ENCODE results near the gene SNX9. TPM values are rescaled to one million over a fixed set of nuclear protein-coding genes. Genes with fewer than 3 reads are reported as not detected.
"Not testable (repeated sequence)": the region's sequence is repeated elsewhere in the genome, so short reads cannot be mapped to it uniquely, and the experiment has no call there.

SNX9 gene
- total RNA-seq, 8 experiments from 2014 or later, result 8.5 to 32.0 (median 13.7) TPM

- in situ Hi-C loops (cut with MboI; ENCODE audit: low pct_unique_long_range_greater_than_20kb in 2 of 9, low sequenced_read_pairs in 9 of 9, unreplicated experiment in 9 of 9), result no loop called here
- no peaks in the 10 kb centered on the region for H3K4me1 ChIP-seq (replicated peaks in 1 of 2)
- WGBS, 10 experiments, result 50 to 100% (median 86%) methylated on average over 1 to 4 of the region's 6 CpGs; no CpG with 5 or more reads in 5 of the 10 experiments
- no peak overlapping the region for H3K27ac ChIP-seq
- H3K4me3 ChIP-seq, result no peak overlapping the region
- ATAC-seq (replicated peaks in 6 of 8), result peak in 1 of 8 experiments; percentile 22
Observed at GRCh38 chr6:157967020-157967419, 144.0 kb downstream of the SNX9 start.

GRCh38 chr6:157967486-157967885 lies 144.4 kb downstream of the SNX9 start:
- WGBS, 10 experiments, result 10 to 100% (median 58%) methylated on average over 1 to 5 of the region's 8 CpGs; no CpG with 5 or more reads in 3 of the 10 experiments
- Histone ChIP-seq H3K4me3 (no peak overlapping the region), H3K4me1 (replicated peaks in 1 of 2) (no peaks in the 10 kb centered on the region), H3K27ac (no peak overlapping the region)
- no peak for ATAC-seq (replicated peaks in 6 of 8)
- in situ Hi-C loops (cut with MboI; ENCODE audit: low pct_unique_long_range_greater_than_20kb in 2 of 9, low sequenced_read_pairs in 9 of 9, unreplicated experiment in 9 of 9), result no loop called here

GRCh38 chr6:157972177-157972576 lies 149.1 kb downstream of the SNX9 start:
- H3K4me1 ChIP-seq (replicated peaks in 1 of 2); H3K4me3 ChIP-seq; in situ Hi-C loops (cut with MboI; ENCODE audit: low pct_unique_long_range_greater_than_20kb in 2 of 9, low sequenced_read_pairs in 9 of 9, unreplicated experiment in 9 of 9); H3K27ac ChIP-seq; ATAC-seq (replicated peaks in 6 of 8): not testable (repeated sequence)
- WGBS, 10 experiments, result 55 to 100% (median 86%) methylated on average over 1 to 3 of the region's 3 CpGs; no CpG with 5 or more reads in 1 of the 10 experiments

- in situ Hi-C loops (cut with MboI; ENCODE audit: low pct_unique_long_range_greater_than_20kb in 2 of 9, low sequenced_read_pairs in 9 of 9, unreplicated experiment in 9 of 9), result no loop called here
- H3K27ac ChIP-seq, result no peak overlapping the region
- no peak overlapping the region for H3K4me3 ChIP-seq
- H3K4me1 ChIP-seq (replicated peaks in 1 of 2), result no peaks in the 10 kb centered on the region
- 40 to 80% (median 73%) methylated on average over 1 to 6 of the region's 9 CpGs; no CpG with 5 or more reads in 3 of the 10 experiments for WGBS, 10 experiments
- ATAC-seq (replicated peaks in 6 of 8), result peak in 1 of 8 experiments; percentile 37
Observed at GRCh38 chr6:157974341-157974894, 151.4 kb downstream of the SNX9 start.

GRCh38 chr6:157974967-157975366 lies 151.9 kb downstream of the SNX9 start:
- Histone ChIP-seq H3K4me3 (no peak overlapping the region), H3K27ac (no peak overlapping the region), H3K4me1 (replicated peaks in 1 of 2) (no peaks in the 10 kb centered on the region)
- ATAC-seq (replicated peaks in 6 of 8), result peak in 1 of 8 experiments; percentile 49
- WGBS, 10 experiments, result 59 to 100% (median 80%) methylated on average over 1 to 2 of the region's 3 CpGs; no CpG with 5 or more reads in 2 of the 10 experiments
- in situ Hi-C loops (cut with MboI; ENCODE audit: low pct_unique_long_range_greater_than_20kb in 2 of 9, low sequenced_read_pairs in 9 of 9, unreplicated experiment in 9 of 9), result no loop called here

- H3K4me1 ChIP-seq (replicated peaks in 1 of 2), result no peaks in the 10 kb centered on the region
- in situ Hi-C loops (cut with MboI; ENCODE audit: low pct_unique_long_range_greater_than_20kb in 2 of 9, low sequenced_read_pairs in 9 of 9, unreplicated experiment in 9 of 9), result no loop called here
- 82 to 100% (median 93%) methylated on average over 1 to 2 of the region's 2 CpGs; no CpG with 5 or more reads in 6 of the 10 experiments for WGBS, 10 experiments
- H3K27ac ChIP-seq, result no peak overlapping the region
- no peak overlapping the region for H3K4me3 ChIP-seq
- no peak for ATAC-seq (replicated peaks in 6 of 8)
Observed at GRCh38 chr6:157975456-157975855, 152.4 kb downstream of the SNX9 start.

GRCh38 chr6:157976345-157977175 lies 153.5 kb downstream of the SNX9 start:
- no peak overlapping the region for H3K4me3 ChIP-seq
- no peak for ATAC-seq (replicated peaks in 6 of 8)
- in situ Hi-C loops (cut with MboI; ENCODE audit: low pct_unique_long_range_greater_than_20kb in 2 of 9, low sequenced_read_pairs in 9 of 9, unreplicated experiment in 9 of 9), result no loop called here
- H3K27ac ChIP-seq, result no peak overlapping the region
- 86 to 100% (median 87%) methylated on average over 1 to 15 of the region's 21 CpGs; no CpG with 5 or more reads in 7 of the 10 experiments for WGBS, 10 experiments
- H3K4me1 ChIP-seq (replicated peaks in 1 of 2), result no peaks in the 10 kb centered on the region

- Histone ChIP-seq H3K4me1 (replicated peaks in 1 of 2) (no peaks in the 10 kb centered on the region), H3K4me3 (no peak overlapping the region), H3K27ac (no peak overlapping the region)
- WGBS, 10 experiments, result 89 to 100% (median 92%) methylated on average over 1 to 5 of the region's 10 CpGs; no CpG with 5 or more reads in 5 of the 10 experiments
- in situ Hi-C loops (cut with MboI; ENCODE audit: low pct_unique_long_range_greater_than_20kb in 2 of 9, low sequenced_read_pairs in 9 of 9, unreplicated experiment in 9 of 9), result no loop called here
- no peak for ATAC-seq (replicated peaks in 6 of 8)
Observed at GRCh38 chr6:157977176-157977804, 154.2 kb downstream of the SNX9 start.

GRCh38 chr6:157978021-157978783 lies 155.2 kb downstream of the SNX9 start:
- ATAC-seq (replicated peaks in 6 of 8), result no peak
- 46 to 100% (median 87%) methylated on average over 1 to 14 of the region's 16 CpGs for WGBS, 10 experiments

GRCh38 chr6:157980288-157981131 lies 157.5 kb downstream of the SNX9 start:
- peak in 3 of 8 experiments; percentile 2 to 15 (median 4) for ATAC-seq (replicated peaks in 6 of 8)
- in situ Hi-C loops (cut with MboI; ENCODE audit: low pct_unique_long_range_greater_than_20kb in 2 of 9, low sequenced_read_pairs in 9 of 9, unreplicated experiment in 9 of 9), result no loop called here
- peaks cover 0 to 3% of the 10 kb centered on the region in 2 donors for H3K4me1 ChIP-seq (replicated peaks in 1 of 2)
- no peak overlapping the region for H3K4me3 ChIP-seq
- 79 to 100% (median 95%) methylated on average over 1 to 7 of the region's 19 CpGs; no CpG with 5 or more reads in 3 of the 10 experiments for WGBS, 10 experiments
- H3K27ac ChIP-seq, result no peak overlapping the region

More at GRCh38 chr6:157978021-157978783, 155.2 kb downstream of the SNX9 start:
- in situ Hi-C loops (cut with MboI; ENCODE audit: low pct_unique_long_range_greater_than_20kb in 2 of 9, low sequenced_read_pairs in 9 of 9, unreplicated experiment in 9 of 9), result no loop called here
- Histone ChIP-seq H3K4me3 (no peak overlapping the region), H3K27ac (no peak overlapping the region), H3K4me1 (replicated peaks in 1 of 2) (no peaks in the 10 kb centered on the region)

GRCh38 chr6:157981132-157981394 lies 158.0 kb downstream of the SNX9 start:
- no peak for ATAC-seq (replicated peaks in 6 of 8)
- 20 to 50% (median 35%) methylated on average over 1 to 19 of the region's 24 CpGs; no CpG with 5 or more reads in 5 of the 10 experiments for WGBS, 10 experiments

More at GRCh38 chr6:157981132-157981394, 158.0 kb downstream of the SNX9 start:
- in situ Hi-C loops (cut with MboI; ENCODE audit: low pct_unique_long_range_greater_than_20kb in 2 of 9, low sequenced_read_pairs in 9 of 9, unreplicated experiment in 9 of 9), result no loop called here
- H3K27ac ChIP-seq, result no peak overlapping the region
- peaks cover 0 to 4% of the 10 kb centered on the region in 2 donors for H3K4me1 ChIP-seq (replicated peaks in 1 of 2)
- peak overlapping the region in 4 of 5 donors; percentile 38 to 49 (median 41) for H3K4me3 ChIP-seq
